Stimulated activated naive B cell treated with anti-CD40 and anti-IgM and Interleukin-4, amounts not matched to agents 10 μg/mL and 1 μg/mL and 100 μg/mL, for 72 hours (primary cell): Measurements from ENCODE around the gene ZNF3.

Experiments used
- ATAC-seq, 2 donors: fragments of 150-1000 bp; cut with Tn5 transposase; replicated peaks; 2 replicates each; pipeline ENCODE4 v1.10.0; 2021; ENCODE audit warnings: moderate library complexity in 1 of 2
- DNase-seq: peaks from one replicate; pipeline ENCODE4 v3.0.0; 2021
- H3K27ac Mint-ChIP-seq: one replicate; pipeline ENCODE4 v1.8.0; 2022; ENCODE audit warnings: mild to moderate bottlenecking, mixed read lengths
- H3K27me3 Mint-ChIP-seq, 2 donors: one replicate each; pipeline ENCODE4 v1.8.0; 2022; ENCODE audit warnings: mixed read lengths in 2 of 2
- H3K36me3 Mint-ChIP-seq, 2 donors: one replicate each; pipeline ENCODE4 v1.8.0; 2022; ENCODE audit warnings: mixed read lengths in 2 of 2, mild to moderate bottlenecking in 1 of 2
- H3K4me1 Mint-ChIP-seq, 2 donors: one replicate each; pipeline ENCODE4 v1.8.0; 2022; ENCODE audit warnings: mixed read lengths in 2 of 2, mild to moderate bottlenecking in 1 of 2
- H3K4me3 Mint-ChIP-seq, 2 donors: one replicate each; pipeline ENCODE4 v1.8.0; 2022; ENCODE audit warnings: mild to moderate bottlenecking in 2 of 2, mixed read lengths in 2 of 2, moderate library complexity in 1 of 2
- H3K9me3 Mint-ChIP-seq, 2 donors: one replicate each; pipeline ENCODE4 v1.8.0; 2022; ENCODE audit warnings: mixed read lengths in 2 of 2, mild to moderate bottlenecking in 1 of 2

Gene ZNF3

GRCh38 chr7:100034871-100035510, 46.5 kb downstream of the ZNF3 start:
- H3K27me3 Mint-ChIP-seq = no peaks in the 10 kb centered on the region
- H3K27ac Mint-ChIP-seq = no peak overlapping the region
- H3K4me1 Mint-ChIP-seq = peaks cover 0 to 3% of the 10 kb centered on the region in 2 donors
- ATAC-seq (no peak), DNase-seq (no peak)
- no peak overlapping the region for H3K4me3 Mint-ChIP-seq
- H3K9me3 Mint-ChIP-seq = no peaks in the 10 kb centered on the region
- H3K36me3 Mint-ChIP-seq = peaks cover 33 to 69% of the 10 kb centered on the region in 2 donors

GRCh38 chr7:100033526-100033925, 48.0 kb downstream of the ZNF3 start:
- H3K4me1 Mint-ChIP-seq = peaks cover 2 to 8% of the 10 kb centered on the region in 2 donors
- no peaks in the 10 kb centered on the region for H3K27me3 Mint-ChIP-seq
- no peak for ATAC-seq
- H3K9me3 Mint-ChIP-seq = no peaks in the 10 kb centered on the region
- H3K27ac Mint-ChIP-seq = no peak overlapping the region
- no peak for DNase-seq
- H3K4me3 Mint-ChIP-seq = no peak overlapping the region
- peaks cover 37 to 70% of the 10 kb centered on the region in 2 donors for H3K36me3 Mint-ChIP-seq

- Mint-ChIP-seq H3K27ac (no peak overlapping the region), H3K4me3 (no peak overlapping the region), H3K27me3 (no peaks in the 10 kb centered on the region), H3K4me1 (peaks cover 2 to 20% of the 10 kb centered on the region in 2 donors), H3K9me3 (no peaks in the 10 kb centered on the region), H3K36me3 (peaks cover 43 to 59% of the 10 kb centered on the region in 2 donors)
- DNase-seq (no peak), ATAC-seq (no peak)
These were observed 51.9 kb downstream of the ZNF3 start for GRCh38 chr7:100029596-100029995.

DNA sequence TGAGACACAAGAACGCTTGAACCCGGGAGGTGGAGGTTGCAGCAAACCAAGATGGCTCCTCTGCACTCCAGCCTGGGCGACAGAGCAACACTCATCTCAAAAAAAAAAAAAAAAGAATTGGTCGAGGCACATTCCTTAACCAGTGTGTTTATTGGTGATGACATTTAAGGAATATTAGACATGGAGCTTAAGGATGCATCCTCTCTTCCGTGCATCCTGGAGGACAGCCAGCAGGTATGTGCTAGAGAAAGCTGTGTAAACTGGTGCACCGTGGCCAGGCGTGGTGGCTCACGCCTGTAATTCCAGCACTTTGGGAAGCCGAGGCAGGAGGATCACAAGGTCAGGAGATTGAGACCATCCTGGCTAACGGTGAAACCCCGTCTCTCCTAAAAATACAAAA, 54.3 kb downstream of the ZNF3 start:
- H3K36me3 Mint-ChIP-seq = peaks cover 32 to 61% of the 10 kb centered on the region in 2 donors

GRCh38 chr7:100024020-100024619, 57.4 kb downstream of the ZNF3 start:
- peaks cover 30 to 47% of the 10 kb centered on the region in 2 donors for H3K36me3 Mint-ChIP-seq
- no peaks in the 10 kb centered on the region for H3K27me3 Mint-ChIP-seq
- DNase-seq (no peak), ATAC-seq (no peak)
- no peak overlapping the region for H3K27ac Mint-ChIP-seq
- peaks cover 8 to 25% of the 10 kb centered on the region in 2 donors for H3K4me1 Mint-ChIP-seq
- no peaks in the 10 kb centered on the region for H3K9me3 Mint-ChIP-seq
- no peak overlapping the region for H3K4me3 Mint-ChIP-seq

More for the DNA sequence above, 54.3 kb downstream of the ZNF3 start:
- H3K27me3 Mint-ChIP-seq = no peaks in the 10 kb centered on the region
- no peaks in the 10 kb centered on the region for H3K9me3 Mint-ChIP-seq
- no peak overlapping the region for H3K4me3 Mint-ChIP-seq
- DNase-seq (no peak), ATAC-seq (no peak)
- no peak overlapping the region for H3K27ac Mint-ChIP-seq
- peaks cover 2 to 20% of the 10 kb centered on the region in 2 donors for H3K4me1 Mint-ChIP-seq

- H3K9me3 Mint-ChIP-seq = no peaks in the 10 kb centered on the region
- no peaks in the 10 kb centered on the region for H3K27me3 Mint-ChIP-seq
- H3K4me3 Mint-ChIP-seq = no peak overlapping the region
- no peak overlapping the region for H3K27ac Mint-ChIP-seq
- peaks cover 8 to 31% of the 10 kb centered on the region in 2 donors for H3K4me1 Mint-ChIP-seq
- no peak for DNase-seq
- H3K36me3 Mint-ChIP-seq = peaks cover 30 to 47% of the 10 kb centered on the region in 2 donors
- no peak for ATAC-seq
These were observed 58.0 kb downstream of the ZNF3 start for GRCh38 chr7:100023526-100023925.

- Mint-ChIP-seq H3K27ac (no peak overlapping the region), H3K36me3 (peaks cover 27 to 42% of the 10 kb centered on the region in 2 donors), H3K4me1 (peaks cover 8 to 33% of the 10 kb centered on the region in 2 donors)
These were observed 58.9 kb downstream of the ZNF3 start for GRCh38 chr7:100022621-100023020.

GRCh38 chr7:100021297-100021696, 60.2 kb downstream of the ZNF3 start:
- Mint-ChIP-seq H3K27ac (no peak overlapping the region), H3K27me3 (no peaks in the 10 kb centered on the region), H3K9me3 (no peaks in the 10 kb centered on the region), H3K36me3 (peaks cover 20 to 35% of the 10 kb centered on the region in 2 donors), H3K4me1 (peaks cover 11 to 31% of the 10 kb centered on the region in 2 donors), H3K4me3 (no peak overlapping the region)
- DNase-seq = no peak
- ATAC-seq = no peak

More at GRCh38 chr7:100022621-100023020, 58.9 kb downstream of the ZNF3 start:
- Mint-ChIP-seq H3K9me3 (no peaks in the 10 kb centered on the region), H3K4me3 (no peak overlapping the region), H3K27me3 (no peaks in the 10 kb centered on the region)
- ATAC-seq (no peak), DNase-seq (no peak)
